GM12891 (cell line): ENCODE data around the gene KPNB1.

Experiments
- DNase-seq: peaks from one replicate; pipeline ENCODE4 v3.0.0; 2011; ENCODE audit warnings: low spot score; ENCODE audit not compliant: insufficient read length
- FAIRE-seq: peaks from 2 replicates; lab custom pipeline; 2011; peaks lifted over from hg19 to GRCh38; lab: Jason Lieb, UNC
- PAX5 ChIP-seq: IDR thresholded peaks from 2 replicates; pipeline ENCODE4 v1.6.1; 2011; ENCODE audit warnings: low read length, moderate library complexity, mild to moderate bottlenecking; ENCODE audit not compliant: insufficient read depth, severe bottlenecking
- POLR2A ChIP-seq: IDR thresholded peaks from 2 replicates; pipeline ENCODE4 v1.6.1; 2011; ENCODE audit warnings: low read depth, low read length, control low read depth
- POLR2AphosphoS5 ChIP-seq: IDR thresholded peaks from 2 replicates; pipeline ENCODE4 v1.6.1; 2011; ENCODE audit warnings: low read depth, low read length, control low read depth
- POU2F2 ChIP-seq: IDR thresholded peaks from 2 replicates; pipeline ENCODE4 v1.6.1; 2011; ENCODE audit warnings: low read depth, mild to moderate bottlenecking, control low read depth, low read length, moderate library complexity
- SPI1 ChIP-seq: IDR thresholded peaks from 2 replicates; pipeline ENCODE4 v1.6.1; 2011; ENCODE audit warnings: low read depth, low read length, control low read depth
- TAF1 ChIP-seq: IDR thresholded peaks from 2 replicates; pipeline ENCODE4 v1.6.1; 2011; ENCODE audit warnings: low read depth, low read length, control low read depth

KPNB1 gene

GRCh38 chr17:47695429-47696376, 46.0 kb downstream of the KPNB1 start:
- TF ChIP-seq POLR2A (no peak), SPI1 (no peak), POLR2AphosphoS5 (no peak), PAX5 (no peak), POU2F2 (no peak), TAF1 (no peak)
- DNase-seq (no peak), FAIRE-seq (no peak)

- TF ChIP-seq TAF1 = no peak
- TF ChIP-seq PAX5 = no peak
- no peak for TF ChIP-seq POU2F2
- TF ChIP-seq POLR2A = no peak
- TF ChIP-seq POLR2AphosphoS5 = no peak
- TF ChIP-seq SPI1 = no peak
- DNase-seq (peak; percentile 5), FAIRE-seq (peak; percentile 62)
These were observed 47.3 kb downstream of the KPNB1 start for GRCh38 chr17:47696717-47697642.

- DNase-seq (no peak), FAIRE-seq (peak; percentile 60)
- TF ChIP-seq POU2F2 = no peak
- TF ChIP-seq SPI1 = no peak
- TF ChIP-seq POLR2AphosphoS5 = no peak
- TF ChIP-seq POLR2A = no peak
- TF ChIP-seq TAF1 = no peak
- TF ChIP-seq PAX5 = no peak
These were observed 48.4 kb downstream of the KPNB1 start for GRCh38 chr17:47697906-47698711.

DNA sequence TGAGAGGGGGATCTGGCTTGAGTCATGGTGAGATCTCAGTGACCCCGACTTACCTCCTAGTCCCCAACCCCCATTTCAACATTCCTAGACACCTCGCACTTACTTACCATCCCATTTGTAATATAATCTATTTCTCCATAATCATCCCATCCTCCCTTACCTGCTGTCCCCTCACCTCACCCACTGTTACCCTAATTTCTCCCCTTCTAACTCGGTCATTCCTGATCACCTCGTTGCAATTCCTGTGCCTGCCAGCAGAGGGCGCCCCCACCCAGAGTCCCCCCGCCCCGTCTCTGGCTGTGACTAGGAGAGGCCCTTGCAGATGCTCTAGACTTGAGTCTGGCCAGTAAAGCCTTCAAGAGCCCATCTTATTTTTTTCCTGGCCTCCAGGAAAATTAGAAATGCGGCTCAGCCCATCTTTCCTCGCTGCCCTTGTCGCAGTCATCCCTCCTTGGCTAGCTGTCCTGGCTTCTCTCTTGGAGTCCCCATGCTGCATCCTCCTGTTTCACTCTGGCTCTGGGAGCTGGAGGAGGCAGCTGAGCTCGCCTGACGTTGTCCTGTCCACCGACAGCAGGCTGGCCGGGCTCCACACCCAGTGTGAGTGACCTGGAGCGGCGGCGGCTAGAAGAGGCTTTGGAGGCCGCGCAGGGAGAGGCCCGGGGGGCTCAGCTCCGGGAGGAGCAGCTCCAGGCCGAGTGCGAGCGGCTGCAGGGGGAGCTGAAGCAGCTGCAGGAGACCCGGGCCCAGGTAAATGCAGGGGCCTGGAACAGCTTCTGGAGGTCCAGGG, 49.2 kb downstream of the KPNB1 start:
- peak; percentile 84 for FAIRE-seq
- DNase-seq = peak; percentile 91
- TF ChIP-seq POU2F2 = no peak
- TF ChIP-seq TAF1 = no peak
- no peak for TF ChIP-seq SPI1
- TF ChIP-seq POLR2A = no peak
- TF ChIP-seq PAX5 = no peak
- TF ChIP-seq POLR2AphosphoS5 = no peak

- DNase-seq (no peak), FAIRE-seq (no peak)
- TF ChIP-seq POLR2A (no peak), PAX5 (no peak), SPI1 (no peak), POU2F2 (no peak), TAF1 (no peak), POLR2AphosphoS5 (no peak)
These were observed 49.8 kb downstream of the KPNB1 start for GRCh38 chr17:47699536-47699840.

DNA sequence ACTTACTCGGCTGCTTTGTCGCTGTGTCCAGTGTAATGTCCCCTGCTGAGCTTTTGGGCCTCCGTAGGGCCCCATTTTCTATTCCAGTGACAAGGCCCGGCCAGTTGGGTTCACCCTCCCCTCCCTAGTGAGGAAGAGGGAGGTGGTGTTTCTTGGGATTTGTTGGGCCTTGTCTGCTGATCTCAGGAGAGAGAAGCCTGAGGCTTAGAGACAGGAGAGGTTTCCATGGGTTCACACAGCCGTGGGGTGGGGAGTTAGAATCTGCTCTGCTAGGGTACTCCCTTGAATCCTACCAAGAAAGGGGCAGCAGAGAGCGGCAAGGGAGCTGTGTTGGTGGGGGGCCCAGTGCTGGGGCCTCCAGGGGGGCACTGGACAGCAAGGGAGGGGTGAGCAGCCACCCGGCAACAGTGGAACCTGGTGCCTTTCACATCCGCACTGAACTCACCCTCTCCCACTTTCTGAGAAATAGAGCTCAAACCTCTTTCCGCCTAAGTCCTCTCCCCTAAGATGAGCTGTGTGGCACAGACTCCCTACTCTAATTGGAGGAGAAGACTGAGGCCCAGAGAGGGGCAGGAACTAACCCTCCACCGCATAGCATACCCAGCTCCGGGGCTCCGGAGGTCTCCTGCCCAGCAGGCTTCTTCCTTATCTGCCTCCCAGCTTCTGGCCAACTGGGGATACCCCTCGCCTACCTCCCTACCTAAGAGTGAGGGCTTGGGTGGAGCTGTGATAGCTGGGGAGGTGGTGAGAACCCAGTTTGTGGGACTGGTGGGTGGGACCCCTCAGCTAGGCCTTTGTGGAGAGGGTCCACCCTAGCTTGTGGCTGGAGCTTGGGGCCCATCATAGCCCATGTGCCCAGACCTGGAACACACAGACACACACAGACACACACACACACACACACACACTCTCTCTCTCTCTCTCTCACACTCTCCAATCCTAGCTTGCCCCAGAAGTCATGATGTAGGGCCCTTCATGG, 51.0 kb downstream of the KPNB1 start:
- TF ChIP-seq TAF1 (no peak), SPI1 (no peak), POU2F2 (no peak), POLR2AphosphoS5 (no peak), POLR2A (no peak), PAX5 (no peak)
- FAIRE-seq (no peak), DNase-seq (no peak)

DNA sequence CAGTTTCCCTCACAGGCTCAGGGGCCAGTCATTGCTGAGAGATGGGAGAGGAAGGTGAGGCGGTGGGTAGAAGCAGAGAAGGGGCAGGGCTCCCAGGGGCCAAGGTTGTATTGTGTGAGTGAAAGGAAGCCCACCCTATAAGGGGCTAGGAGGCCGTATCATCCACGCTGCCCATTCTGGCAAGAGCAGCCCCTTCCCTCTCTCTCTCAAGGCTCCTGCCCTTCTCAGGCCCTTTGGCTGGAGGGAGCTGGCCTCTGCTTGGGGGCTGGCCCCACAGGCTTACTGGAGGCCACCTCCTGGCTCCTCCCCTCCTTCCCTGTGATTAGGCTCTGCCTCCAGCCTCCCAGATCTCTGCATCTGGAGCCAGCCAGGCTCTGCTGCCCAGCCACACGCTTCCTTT, 51.9 kb downstream of the KPNB1 start:
- TF ChIP-seq SPI1 = no peak
- TF ChIP-seq POU2F2 = no peak
- no peak for TF ChIP-seq POLR2A
- TF ChIP-seq POLR2AphosphoS5 = no peak
- no peak for TF ChIP-seq TAF1
- TF ChIP-seq PAX5 = no peak
- DNase-seq (no peak), FAIRE-seq (no peak)
